C4-2B (cell line): ENCODE data around the gene RNPS1.

Experiments used
- CTCF ChIP-seq: fragments of 450-650 bp; conservative IDR thresholded peaks from 2 replicates; pipeline ENCODE4 v1.5.1; 2017; ENCODE audit warnings: mild to moderate bottlenecking
- ZFX ChIP-seq: fragments of 450-650 bp; IDR thresholded peaks from 2 replicates; pipeline ENCODE4 v1.6.1; 2017

- TF ChIP-seq CTCF (no peak), ZFX (no peak)
Observed at GRCh38 chr16:2214719-2214968, 53.3 kb downstream of the RNPS1 start, which contains the start of gene PGP.
